Fibroblast of gingiva (primary cell): ENCODE measurements around the gene CFAP251.
"Not testable (repeated sequence)": the region's sequence is repeated elsewhere in the genome, so short reads cannot be mapped to it uniquely, and the experiment has no call there.

Experiments used
- DNase-seq: peaks from one replicate; pipeline ENCODE4 v3.0.0-alpha.2; 2011; ENCODE audit warnings: low read depth

The CFAP251 gene

DNA sequence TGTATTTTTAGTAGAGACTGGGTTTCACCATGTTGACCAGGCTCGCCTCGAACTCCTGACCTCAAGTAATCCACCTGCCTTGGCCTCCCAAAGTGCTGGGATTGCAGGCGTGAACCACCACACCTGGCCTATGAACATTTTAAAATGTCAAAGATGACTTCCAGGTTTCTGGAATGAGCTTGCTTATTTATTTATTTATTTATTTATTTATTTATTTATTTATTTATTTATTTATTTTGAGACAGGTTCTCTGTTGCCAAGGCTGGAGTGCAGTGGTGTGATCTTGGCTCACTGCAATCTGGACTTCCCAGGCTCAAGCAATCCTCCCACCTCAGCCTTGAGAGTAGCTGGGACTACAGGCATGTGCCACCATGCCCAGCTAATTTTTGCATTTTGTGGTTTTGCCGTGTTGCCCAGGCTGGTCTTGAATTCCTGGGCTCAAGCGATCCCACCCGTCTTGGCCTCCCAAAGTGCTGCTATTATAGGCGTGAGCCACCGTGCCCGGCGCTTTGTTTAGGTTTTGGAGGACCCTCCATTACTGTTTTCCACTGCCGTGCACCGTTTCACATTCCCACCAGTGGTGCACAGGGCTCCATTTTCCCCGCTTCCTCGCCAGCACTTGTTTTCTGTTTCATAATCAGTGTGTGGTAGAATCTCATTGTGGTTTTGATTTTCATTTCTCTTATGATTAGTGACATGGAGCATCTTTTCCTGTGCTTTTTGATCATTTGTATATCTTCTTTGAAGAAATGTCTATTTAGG is 6.4 kb upstream of the CFAP251 start:
- no peak for DNase-seq

GRCh38 chr12:121915841-121916321 is 2.5 kb upstream of the CFAP251 start:
- peak; percentile 50 for DNase-seq

- DNase-seq, result no peak
Measured at GRCh38 chr12:121916719-121917118, 1.7 kb upstream of the CFAP251 start.

- no peak for DNase-seq
Measured at GRCh38 chr12:121918679-121919038, 267 bp downstream of the CFAP251 start.

DNA sequence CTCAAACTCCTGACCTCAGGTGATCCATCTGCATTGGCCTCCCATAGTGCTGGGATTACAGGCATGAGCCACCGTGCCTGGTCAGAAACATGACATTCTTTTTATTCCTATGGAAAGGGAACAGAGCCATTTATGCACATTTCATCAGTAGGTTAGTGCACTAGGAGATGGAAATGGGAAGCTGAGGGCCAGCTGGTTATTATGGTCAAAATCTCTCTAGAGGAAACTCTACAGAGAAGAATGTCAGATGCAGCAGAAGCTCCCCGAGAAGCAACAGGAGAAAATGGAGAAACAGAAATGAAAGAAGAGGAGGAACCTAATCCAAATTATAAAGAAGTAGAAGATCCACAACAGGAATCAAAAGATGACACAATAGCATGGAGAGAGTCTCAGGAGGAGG is 2.7 kb downstream of the CFAP251 start:
- DNase-seq, result no peak

- peak; percentile 86 for DNase-seq
Measured at GRCh38 chr12:121925358-121925695, 6.9 kb downstream of the CFAP251 start.

- no peak for DNase-seq
Measured at GRCh38 chr12:121926874-121927706, 8.7 kb downstream of the CFAP251 start.

GRCh38 chr12:121927813-121928212 is 9.4 kb downstream of the CFAP251 start:
- no peak for DNase-seq

GRCh38 chr12:121929545-121929944 is 11.2 kb downstream of the CFAP251 start:
- not testable (repeated sequence) for DNase-seq

GRCh38 chr12:121930862-121931261 is 12.5 kb downstream of the CFAP251 start:
- DNase-seq, result no peak

- DNase-seq, result no peak
Measured at GRCh38 chr12:121932176-121932536, 13.8 kb downstream of the CFAP251 start.

GRCh38 chr12:121932914-121933521 is 14.6 kb downstream of the CFAP251 start:
- no peak for DNase-seq

DNA sequence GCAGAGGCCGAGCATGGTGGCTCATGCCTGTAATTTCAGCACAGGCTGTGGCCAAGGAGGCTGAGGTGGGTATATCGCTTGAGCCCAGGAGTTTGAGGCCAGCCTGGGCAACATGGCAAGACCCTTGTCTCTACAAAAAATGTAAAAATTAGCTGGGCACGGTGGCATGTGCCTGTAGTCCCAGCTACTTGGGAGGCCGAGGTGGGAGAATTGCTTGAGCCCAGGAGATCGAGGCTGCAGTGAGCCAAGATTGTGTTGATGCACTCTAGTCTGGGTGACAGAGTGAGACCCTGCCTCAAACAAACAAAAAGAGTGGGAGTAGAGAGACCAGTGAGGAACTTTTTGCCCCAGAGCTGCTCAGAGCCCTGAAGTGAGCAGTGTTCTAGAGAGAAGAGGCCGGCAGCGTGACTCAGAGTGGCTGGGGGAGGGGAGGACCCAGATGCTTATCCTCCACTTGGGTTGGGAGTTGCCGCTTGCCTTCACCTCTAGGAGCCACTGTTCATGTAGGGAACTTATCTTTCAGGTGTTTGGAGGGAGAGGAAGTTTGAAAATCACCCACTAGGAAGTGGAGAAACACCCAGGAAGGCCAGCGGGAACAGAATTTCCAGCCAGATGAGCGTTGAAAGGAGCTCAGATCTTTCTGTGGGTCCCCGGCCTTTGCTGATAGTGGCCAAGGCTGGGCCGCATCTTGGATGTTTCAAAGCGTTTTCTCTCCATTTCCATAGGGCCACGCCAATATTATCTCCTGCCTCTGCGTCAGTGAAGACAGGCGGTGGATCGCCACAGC is 15.3 kb downstream of the CFAP251 start:
- DNase-seq, result no peak

DNA sequence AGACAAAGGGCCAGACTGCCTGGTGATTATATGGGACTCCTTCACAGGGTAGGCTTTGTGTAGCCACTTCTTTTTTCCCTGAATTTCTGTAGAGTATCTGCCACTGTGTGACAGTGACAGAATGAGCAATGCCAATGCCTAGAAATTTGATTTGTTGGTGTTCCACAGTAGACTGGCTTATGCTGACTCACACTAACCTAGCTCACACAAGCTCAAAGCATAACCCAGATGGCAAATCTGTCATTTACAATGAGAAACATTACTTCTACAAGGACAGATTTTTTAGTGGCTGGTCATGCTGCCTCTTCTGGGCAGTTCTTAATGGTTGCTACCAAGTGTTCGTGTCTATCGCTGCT is 15.9 kb downstream of the CFAP251 start:
- DNase-seq, result no peak

DNA sequence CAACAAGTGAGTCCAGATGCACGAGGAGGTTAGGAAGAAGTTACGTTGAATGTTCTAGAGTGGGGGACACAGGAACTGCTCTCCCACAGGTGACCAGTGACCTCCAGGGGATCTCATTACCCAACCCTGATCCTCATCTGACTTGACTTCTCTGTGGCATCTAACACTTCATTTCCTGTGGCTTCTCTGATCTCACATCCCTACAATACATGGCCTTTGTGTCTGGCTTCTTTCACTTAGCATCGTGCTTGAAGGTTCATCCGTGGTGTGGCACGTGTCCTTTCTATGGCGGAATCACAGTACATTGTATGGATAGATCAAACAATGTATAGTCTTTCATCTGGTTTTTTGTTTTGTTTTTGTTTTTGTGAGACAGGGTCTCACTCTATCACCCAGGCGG is 19.3 kb downstream of the CFAP251 start:
- DNase-seq, result no peak

- DNase-seq, result no peak
Measured at GRCh38 chr12:121939186-121939585, 20.8 kb downstream of the CFAP251 start.

GRCh38 chr12:121939992-121940766 is 21.8 kb downstream of the CFAP251 start:
- DNase-seq, result no peak

GRCh38 chr12:121942145-121942718 is 23.8 kb downstream of the CFAP251 start:
- peak; percentile 43 for DNase-seq

- DNase-seq, result no peak
Measured at GRCh38 chr12:121943926-121944325, 25.5 kb downstream of the CFAP251 start.

- DNase-seq, result no peak
Measured at GRCh38 chr12:121946313-121947025, 28.1 kb downstream of the CFAP251 start.
